Neural progenitor cell (in vitro differentiated cells): ENCODE measurements around the gene PPP1R36. TPM values are rescaled to one million over a fixed set of nuclear protein-coding genes. Genes with fewer than 3 reads are reported as not detected.
A peak's percentile ranks its signal among the peaks of the same experiment; 100 is the strongest.

ENCODE experiments used
- DNase-seq: peaks from one replicate; pipeline ENCODE4 v3.0.0-alpha.2; 2016; ENCODE audit warnings: low spot score
- H2AFZ ChIP-seq: fragments of 200-600 bp; sonication (generic); replicated peaks from 2 replicates; pipeline ENCODE4 v1.6.1; 2016; ENCODE audit warnings: antibody characterized with exemption
- H3F3A ChIP-seq: fragments of 200-600 bp; sonication (generic); 2 replicates; pipeline ENCODE4 v1.6.1; 2016; ENCODE audit warnings: antibody characterized with exemption, low read depth
- H3K27ac ChIP-seq: fragments of 200-600 bp; sonication (generic); 2 replicates; pipeline ENCODE4 v1.5.1; 2016; ENCODE audit warnings: mild to moderate bottlenecking
- H3K27me3 ChIP-seq: fragments of 200-600 bp; sonication (generic); 2 replicates; pipeline ENCODE4 v1.6.1; 2016; ENCODE audit warnings: mild to moderate bottlenecking, moderate library complexity
- H3K36me3 ChIP-seq: fragments of 200-600 bp; sonication (generic); 2 replicates; pipeline ENCODE4 v1.5.1; 2016
- H3K4me1 ChIP-seq: fragments of 200-600 bp; sonication (generic); 2 replicates; pipeline ENCODE4 v1.6.1; 2016; ENCODE audit warnings: mixed run types
- H3K4me2 ChIP-seq: fragments of 200-600 bp; sonication (generic); 2 replicates; pipeline ENCODE4 v1.6.1; 2016
- H3K4me3 ChIP-seq: fragments of 200-600 bp; sonication (generic); 2 replicates; pipeline ENCODE4 v1.5.1; 2016
- H3K79me2 ChIP-seq: fragments of 200-600 bp; sonication (generic); 2 replicates; pipeline ENCODE4 v1.6.1; 2016; ENCODE audit warnings: low read depth
- H3K9ac ChIP-seq: fragments of 200-600 bp; sonication (generic); 2 replicates; pipeline ENCODE4 v1.6.1; 2016
- H3K9me3 ChIP-seq: fragments of 200-600 bp; sonication (generic); 2 replicates; pipeline ENCODE4 v1.5.1; 2016; ENCODE audit warnings: low read depth
- H4K20me1 ChIP-seq: fragments of 200-600 bp; sonication (generic); 2 replicates; pipeline ENCODE4 v1.6.1; 2016; ENCODE audit warnings: low read depth
- H3K27ac Mint-ChIP-seq: 3 replicates; pipeline ENCODE4 v1.8.0; 2021; ENCODE audit warnings: mixed read lengths
- H3K27me3 Mint-ChIP-seq: 2 replicates; pipeline ENCODE4 v1.8.0; 2022; ENCODE audit warnings: low read depth, mild to moderate bottlenecking, inconsistent platforms, moderate library complexity, mixed read lengths; ENCODE audit not compliant: insufficient read depth
- H3K36me3 Mint-ChIP-seq: 3 replicates; pipeline ENCODE4 v1.8.0; 2021; ENCODE audit warnings: mixed read lengths
- H3K4me1 Mint-ChIP-seq: 3 replicates; pipeline ENCODE4 v1.8.0; 2021; ENCODE audit warnings: mixed read lengths
- H3K4me3 Mint-ChIP-seq: 3 replicates; pipeline ENCODE4 v1.8.0; 2021; ENCODE audit warnings: mild to moderate bottlenecking, moderate library complexity, mixed read lengths
- H3K9me3 Mint-ChIP-seq: 3 replicates; pipeline ENCODE4 v1.8.0; 2020; ENCODE audit warnings: mixed read lengths
- EZH2 ChIP-seq: fragments of 200-600 bp; sonication (generic); IDR thresholded peaks from 2 replicates; pipeline ENCODE4 v1.6.1; 2017; ENCODE audit warnings: antibody characterized with exemption, mild to moderate bottlenecking, moderate library complexity
- EZH2phosphoT487 ChIP-seq: fragments of 200-600 bp; sonication (generic); IDR thresholded peaks from 2 replicates; pipeline ENCODE4 v1.6.1; 2017; ENCODE audit warnings: antibody characterized with exemption
- total RNA-seq: library from RNA; depleted of rRNA; stranded (reverse); fragments of >200 nt; gene quantifications from 2 replicates; pipeline ENCODE4 v1.2.3, GENCODE V29; 2015; ENCODE audit warnings: low replicate concordance
- TF ChIP-seq, protein P1 (sequence below): fragments of 200-600 bp; sonication (generic); IDR thresholded peaks from 2 replicates; pipeline ENCODE4 v1.5.1; 2017; ENCODE audit warnings: antibody characterized with exemption, mild to moderate bottlenecking

PPP1R36 gene
- total RNA-seq, 1 donor from 2014 or later, result not detected

DNA sequence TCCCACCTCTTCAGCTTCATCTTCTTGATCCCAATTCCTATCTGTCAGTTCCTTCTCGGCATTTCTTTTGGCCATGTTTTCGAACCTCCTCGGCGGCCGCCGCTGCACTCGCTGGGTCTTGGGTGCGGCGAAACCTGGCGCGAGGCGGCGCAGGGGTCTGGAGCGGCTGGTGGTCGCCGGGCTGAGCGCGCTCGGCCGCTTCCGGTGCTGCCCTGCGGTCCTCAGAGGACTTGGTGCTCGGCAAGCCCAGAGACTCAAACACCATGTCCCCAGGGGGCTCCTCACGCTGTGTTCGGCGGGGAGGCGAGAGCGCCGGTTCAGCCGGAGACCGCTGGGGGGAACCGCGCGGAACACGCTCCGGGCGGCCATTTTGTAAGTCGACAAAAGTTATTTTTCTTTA, 51.8 kb downstream of the PPP1R36 start:
- H2AFZ ChIP-seq, result no peak overlapping the region
- H3K36me3 Mint-ChIP-seq, result no peaks in the 10 kb centered on the region

DNA sequence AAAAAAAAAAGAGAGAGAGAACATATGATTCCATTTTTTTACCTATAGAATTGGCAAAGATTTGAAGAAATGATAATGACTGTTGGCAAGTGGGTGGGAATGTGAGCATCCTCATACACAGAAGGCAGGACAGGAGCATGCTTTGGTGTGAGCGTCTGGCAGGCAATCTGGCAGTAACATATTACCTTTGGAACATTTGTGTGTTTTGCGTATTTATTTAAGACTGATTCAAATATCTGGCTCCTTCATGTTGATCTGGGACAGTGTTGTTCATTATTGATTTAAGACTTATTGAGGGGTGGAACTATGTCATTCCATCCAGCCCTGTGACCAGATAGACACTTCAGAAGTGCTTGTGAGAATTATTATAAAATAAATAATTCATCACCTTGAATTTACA, 53.1 kb downstream of the PPP1R36 start:
- Histone ChIP-seq H3K36me3 (no peaks in the 10 kb centered on the region), H2AFZ (no peak overlapping the region), H3K4me3 (no peak overlapping the region), H3K79me2 (no peaks in the 10 kb centered on the region), H3F3A (no peaks in the 10 kb centered on the region), H3K9ac (no peak overlapping the region), H3K4me2 (no peak overlapping the region), H3K27me3 (no peaks in the 10 kb centered on the region), H3K27ac (no peak overlapping the region), H3K4me1 (no peaks in the 10 kb centered on the region), H4K20me1 (no peaks in the 10 kb centered on the region), H3K9me3 (no peaks in the 10 kb centered on the region)
- Mint-ChIP-seq H3K9me3 (no peaks in the 10 kb centered on the region), H3K27me3 (peaks cover 2% of the 10 kb centered on the region), H3K4me1 (no peaks in the 10 kb centered on the region), H3K4me3 (no peak overlapping the region), H3K27ac (no peak overlapping the region), H3K36me3 (no peaks in the 10 kb centered on the region)
- no peak for DNase-seq
- TF ChIP-seq EZH2phosphoT487 (no peak), EZH2 (no peak)
- TF ChIP-seq, protein P1, sequence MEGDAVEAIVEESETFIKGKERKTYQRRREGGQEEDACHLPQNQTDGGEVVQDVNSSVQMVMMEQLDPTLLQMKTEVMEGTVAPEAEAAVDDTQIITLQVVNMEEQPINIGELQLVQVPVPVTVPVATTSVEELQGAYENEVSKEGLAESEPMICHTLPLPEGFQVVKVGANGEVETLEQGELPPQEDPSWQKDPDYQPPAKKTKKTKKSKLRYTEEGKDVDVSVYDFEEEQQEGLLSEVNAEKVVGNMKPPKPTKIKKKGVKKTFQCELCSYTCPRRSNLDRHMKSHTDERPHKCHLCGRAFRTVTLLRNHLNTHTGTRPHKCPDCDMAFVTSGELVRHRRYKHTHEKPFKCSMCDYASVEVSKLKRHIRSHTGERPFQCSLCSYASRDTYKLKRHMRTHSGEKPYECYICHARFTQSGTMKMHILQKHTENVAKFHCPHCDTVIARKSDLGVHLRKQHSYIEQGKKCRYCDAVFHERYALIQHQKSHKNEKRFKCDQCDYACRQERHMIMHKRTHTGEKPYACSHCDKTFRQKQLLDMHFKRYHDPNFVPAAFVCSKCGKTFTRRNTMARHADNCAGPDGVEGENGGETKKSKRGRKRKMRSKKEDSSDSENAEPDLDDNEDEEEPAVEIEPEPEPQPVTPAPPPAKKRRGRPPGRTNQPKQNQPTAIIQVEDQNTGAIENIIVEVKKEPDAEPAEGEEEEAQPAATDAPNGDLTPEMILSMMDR, result no peak

More for the DNA sequence above, 51.8 kb downstream of the PPP1R36 start:
- no peaks in the 10 kb centered on the region for H3K27me3 ChIP-seq
- no peak for DNase-seq
- no peaks in the 10 kb centered on the region for H3K4me1 Mint-ChIP-seq
- H3K27ac ChIP-seq, result no peak overlapping the region
- no peaks in the 10 kb centered on the region for H4K20me1 ChIP-seq
- no peak overlapping the region for H3K27ac Mint-ChIP-seq
- H3K9ac ChIP-seq, result no peak overlapping the region
- no peaks in the 10 kb centered on the region for H3K79me2 ChIP-seq
- H3K9me3 ChIP-seq, result no peaks in the 10 kb centered on the region
- TF ChIP-seq EZH2phosphoT487, result no peak
- TF ChIP-seq, protein P1, result no peak
- no peak for TF ChIP-seq EZH2
- H3K4me2 ChIP-seq, result no peak overlapping the region
- H3K36me3 ChIP-seq, result no peaks in the 10 kb centered on the region
- no peaks in the 10 kb centered on the region for H3K27me3 Mint-ChIP-seq
- H3F3A ChIP-seq, result no peaks in the 10 kb centered on the region
- no peak overlapping the region for H3K4me3 ChIP-seq
- no peaks in the 10 kb centered on the region for H3K9me3 Mint-ChIP-seq
- H3K4me1 ChIP-seq, result no peaks in the 10 kb centered on the region
- no peak overlapping the region for H3K4me3 Mint-ChIP-seq

DNA sequence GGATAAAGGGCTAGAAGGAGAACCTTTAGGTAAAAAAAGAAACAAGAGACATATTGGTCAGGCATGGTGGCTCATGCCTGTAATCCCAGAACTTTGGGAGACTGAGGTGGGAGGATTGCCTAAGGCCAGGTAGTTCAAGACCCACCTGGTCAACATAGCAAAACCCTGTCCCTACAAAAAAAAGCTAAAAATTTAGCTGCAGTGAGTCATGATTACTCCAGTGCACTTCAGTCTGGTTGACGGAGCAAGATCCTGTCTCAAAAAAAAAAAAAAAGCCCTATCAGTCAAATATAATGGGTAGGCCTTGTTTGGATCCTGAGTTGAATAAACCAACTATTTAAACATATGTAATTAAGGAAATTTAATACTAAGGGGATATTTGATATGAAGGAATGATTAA, 54.2 kb downstream of the PPP1R36 start:
- H3K9me3 Mint-ChIP-seq, result no peaks in the 10 kb centered on the region
- H3K4me1 Mint-ChIP-seq, result no peaks in the 10 kb centered on the region
- Histone ChIP-seq H3K4me1 (no peaks in the 10 kb centered on the region), H3K4me3 (no peak overlapping the region), H3K4me2 (no peak overlapping the region), H3K36me3 (no peaks in the 10 kb centered on the region), H3K9ac (no peak overlapping the region), H3K79me2 (no peaks in the 10 kb centered on the region), H3K9me3 (no peaks in the 10 kb centered on the region), H3F3A (no peaks in the 10 kb centered on the region), H3K27me3 (no peaks in the 10 kb centered on the region), H4K20me1 (no peaks in the 10 kb centered on the region), H3K27ac (no peak overlapping the region), H2AFZ (no peak overlapping the region)
- peaks cover 2% of the 10 kb centered on the region for H3K27me3 Mint-ChIP-seq
- TF ChIP-seq EZH2phosphoT487 (no peak), EZH2 (no peak)
- TF ChIP-seq, protein P1, result no peak
- no peak for DNase-seq
- no peak overlapping the region for H3K4me3 Mint-ChIP-seq
- no peaks in the 10 kb centered on the region for H3K36me3 Mint-ChIP-seq
- H3K27ac Mint-ChIP-seq, result peak overlapping the region; percentile 5

DNA sequence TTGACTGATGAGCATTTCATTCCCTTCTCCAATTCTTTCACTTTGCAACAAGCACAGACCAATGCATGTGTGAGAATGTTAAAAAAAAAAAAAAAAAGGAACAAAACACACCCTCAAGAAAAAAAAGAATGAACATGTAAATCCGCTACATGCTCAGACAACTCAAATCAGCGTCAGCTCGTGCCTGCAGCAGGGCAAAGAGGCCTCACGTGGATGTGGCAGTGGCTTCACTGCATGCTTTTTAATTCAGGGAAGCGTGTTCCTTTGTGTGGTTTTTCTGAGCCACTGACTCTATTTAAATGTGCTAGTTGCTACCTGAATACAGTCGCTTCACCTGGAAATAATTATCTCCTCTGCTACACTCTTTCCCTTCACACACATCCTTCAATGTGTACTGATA, 55.1 kb downstream of the PPP1R36 start:
- H3K9me3 Mint-ChIP-seq, result no peaks in the 10 kb centered on the region
- Histone ChIP-seq H3K9me3 (no peaks in the 10 kb centered on the region), H3K4me2 (no peak overlapping the region), H3K36me3 (no peaks in the 10 kb centered on the region), H3F3A (no peaks in the 10 kb centered on the region), H3K9ac (no peak overlapping the region), H3K27me3 (no peaks in the 10 kb centered on the region), H2AFZ (no peak overlapping the region), H3K27ac (no peak overlapping the region), H3K79me2 (no peaks in the 10 kb centered on the region), H4K20me1 (no peaks in the 10 kb centered on the region), H3K4me3 (no peak overlapping the region), H3K4me1 (no peaks in the 10 kb centered on the region)
- no peaks in the 10 kb centered on the region for H3K4me1 Mint-ChIP-seq
- no peak for DNase-seq
- no peak overlapping the region for H3K27ac Mint-ChIP-seq
- no peak overlapping the region for H3K4me3 Mint-ChIP-seq
- peaks cover 2% of the 10 kb centered on the region for H3K27me3 Mint-ChIP-seq
- no peaks in the 10 kb centered on the region for H3K36me3 Mint-ChIP-seq
- TF ChIP-seq, protein P1, result no peak
- no peak for TF ChIP-seq EZH2phosphoT487
- TF ChIP-seq EZH2, result no peak
